Measurements from ENCODE around the gene MLH3.

Gene MLH3

DNA sequence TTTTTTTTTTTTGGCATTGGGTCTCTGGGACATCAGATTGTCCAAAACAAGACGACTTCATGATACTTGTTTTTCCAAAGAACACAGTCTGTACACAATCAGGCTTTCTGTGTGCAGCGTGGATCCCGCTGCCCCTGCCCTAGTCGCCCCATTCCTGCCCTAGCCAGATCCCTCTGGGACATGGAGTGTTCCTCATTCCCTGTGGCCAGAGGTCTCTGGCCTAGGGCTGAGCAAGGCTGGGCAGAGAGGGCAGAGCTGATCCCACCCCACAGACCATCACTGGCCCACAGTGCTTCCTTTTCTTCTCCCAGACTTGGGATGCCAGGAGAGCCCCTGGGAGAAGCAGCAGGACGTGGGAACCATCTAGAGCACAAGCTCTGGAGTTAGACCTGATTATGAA, 69.4 kb downstream of the MLH3 start:
- DNase-seq = no peak

GRCh38 chr14:74981462-74981782, 69.8 kb downstream of the MLH3 start:
- DNase-seq = no peak

- no peak for DNase-seq
Observed at GRCh38 chr14:74980731-74981461, 70.4 kb downstream of the MLH3 start.

GRCh38 chr14:74980398-74980730, 70.9 kb downstream of the MLH3 start:
- no peak for DNase-seq

- no peak for DNase-seq
Observed at GRCh38 chr14:74979442-74980397, 71.5 kb downstream of the MLH3 start.

DNA sequence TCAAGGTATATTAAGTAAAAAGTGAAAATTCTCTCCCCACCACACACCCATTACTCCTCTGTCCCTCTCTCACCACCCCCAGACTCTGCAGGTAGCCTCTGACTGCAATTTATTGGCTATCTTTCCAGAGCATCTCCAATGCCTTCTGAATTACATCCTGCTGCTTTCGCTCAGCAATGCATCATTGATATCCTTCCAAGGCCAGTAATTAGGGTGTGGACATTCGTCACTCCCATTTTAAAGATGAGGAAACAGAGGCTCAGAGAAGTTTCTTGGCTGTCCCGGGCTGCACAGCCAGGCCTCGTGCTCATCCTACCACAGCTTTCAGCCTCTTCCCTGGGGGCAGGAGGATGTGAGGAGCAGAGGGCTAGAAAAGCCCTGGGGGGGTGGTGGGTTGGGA, 72.2 kb downstream of the MLH3 start:
- DNase-seq = no peak

GRCh38 chr14:74978416-74978947, 72.8 kb downstream of the MLH3 start:
- no peak for DNase-seq

GRCh38 chr14:74977901-74978385, 73.3 kb downstream of the MLH3 start:
- DNase-seq = no peak

GRCh38 chr14:74977164-74977900, 73.9 kb downstream of the MLH3 start:
- DNase-seq = no peak

- DNase-seq = no peak
Observed at GRCh38 chr14:74976264-74977113, 74.8 kb downstream of the MLH3 start.

GRCh38 chr14:74975059-74975810, 76.0 kb downstream of the MLH3 start:
- no peak for DNase-seq

- DNase-seq = no peak
Observed at GRCh38 chr14:74974364-74975058, 76.8 kb downstream of the MLH3 start.

GRCh38 chr14:74973905-74974363, 77.3 kb downstream of the MLH3 start:
- DNase-seq = no peak

GRCh38 chr14:74973003-74973653, 78.1 kb downstream of the MLH3 start:
- DNase-seq = no peak

GRCh38 chr14:74968811-74969210, 82.5 kb downstream of the MLH3 start:
- DNase-seq = no peak

- DNase-seq = no peak
Observed at GRCh38 chr14:74965486-74966153, 85.6 kb downstream of the MLH3 start.

DNA sequence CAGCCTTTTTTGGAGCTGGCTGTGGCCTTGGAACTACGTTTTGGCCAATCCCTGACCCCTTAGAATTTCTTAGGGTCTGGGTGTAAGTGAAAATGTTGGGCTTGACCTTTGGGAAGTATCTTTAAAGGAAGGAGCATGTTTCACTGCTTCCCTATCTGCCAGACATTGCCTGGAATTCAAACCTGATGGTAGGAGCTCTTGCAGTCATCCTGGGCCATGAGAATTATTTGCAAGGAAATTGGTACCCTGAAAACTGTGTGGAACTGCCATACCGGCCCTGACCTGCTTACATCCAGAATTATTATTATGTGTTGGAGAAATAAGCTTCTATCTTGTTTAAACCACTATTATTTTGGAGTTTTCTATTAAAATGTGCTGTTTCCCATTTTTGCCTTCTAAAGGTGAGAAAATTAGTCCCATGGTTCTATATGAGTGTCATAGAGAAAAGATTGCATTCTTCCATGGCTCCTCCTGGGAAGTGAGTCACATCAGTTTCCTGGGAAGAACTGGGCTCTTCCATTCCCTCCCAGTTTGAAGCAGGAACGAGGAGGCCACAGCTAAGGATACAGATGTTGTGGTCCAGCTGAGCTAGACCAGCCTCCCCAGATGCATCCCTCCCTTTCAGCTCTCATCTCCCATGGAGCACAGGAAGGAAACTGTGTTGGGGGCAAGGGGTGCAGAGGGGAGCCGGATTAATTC, 86.3 kb downstream of the MLH3 start:
- DNase-seq = no peak
